ENCODE results near the gene FGD4. TPM values are rescaled to one million over a fixed set of nuclear protein-coding genes. Genes with fewer than 3 reads are reported as not detected.

FGD4 gene
- total RNA-seq, 3 donors from 2014 or later: 50.5 to 57.8 (median 56.3) TPM

DNA sequence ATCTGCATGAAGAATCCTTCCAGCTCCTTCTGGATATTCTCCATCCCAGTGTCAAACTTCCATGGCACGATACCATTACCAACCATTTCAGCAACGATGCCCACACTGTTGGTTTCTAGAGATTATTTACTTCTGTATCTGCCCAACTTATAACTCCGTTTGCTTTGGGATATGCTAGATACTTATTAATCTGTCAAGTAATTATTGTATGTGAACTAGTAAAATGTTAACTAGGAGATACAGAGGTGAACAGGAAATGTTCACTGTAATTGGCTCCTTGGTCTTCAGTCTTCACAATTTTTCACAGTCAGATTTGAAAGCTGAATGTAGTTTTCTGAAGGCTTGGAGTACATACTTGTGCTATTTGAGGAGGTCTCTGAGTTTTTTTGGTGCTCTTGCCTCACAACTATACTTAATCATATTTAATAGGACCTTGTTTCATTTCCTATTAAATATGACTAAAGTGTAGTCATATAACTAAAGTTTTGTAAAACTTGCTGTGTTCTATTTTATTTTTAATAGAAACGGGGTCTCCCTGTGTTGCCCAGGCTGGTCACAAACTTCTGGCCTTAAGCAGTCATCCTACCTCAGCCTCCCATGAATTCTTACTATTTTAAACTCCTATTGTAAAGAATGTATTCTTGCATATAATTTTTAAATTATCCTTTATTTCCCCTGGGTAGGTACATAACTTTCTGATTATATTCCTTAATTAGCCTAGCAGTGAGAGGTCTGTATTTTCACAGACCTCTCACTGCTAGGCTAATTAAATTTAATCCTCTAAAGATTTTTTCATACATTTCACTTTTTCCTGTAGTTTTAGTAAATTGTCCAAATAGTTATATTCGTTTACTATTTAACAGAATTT is 79.7 kb downstream of the FGD4 start:
- no peaks in the 10 kb centered on the region for H3K27me3 ChIP-seq
- DNase-seq (ENCODE audit: low spot score in 2 of 2): no peak
- H3K9me3 ChIP-seq: no peaks in the 10 kb centered on the region
- no peak overlapping the region for H3K27ac ChIP-seq
- TF ChIP-seq, protein P1, sequence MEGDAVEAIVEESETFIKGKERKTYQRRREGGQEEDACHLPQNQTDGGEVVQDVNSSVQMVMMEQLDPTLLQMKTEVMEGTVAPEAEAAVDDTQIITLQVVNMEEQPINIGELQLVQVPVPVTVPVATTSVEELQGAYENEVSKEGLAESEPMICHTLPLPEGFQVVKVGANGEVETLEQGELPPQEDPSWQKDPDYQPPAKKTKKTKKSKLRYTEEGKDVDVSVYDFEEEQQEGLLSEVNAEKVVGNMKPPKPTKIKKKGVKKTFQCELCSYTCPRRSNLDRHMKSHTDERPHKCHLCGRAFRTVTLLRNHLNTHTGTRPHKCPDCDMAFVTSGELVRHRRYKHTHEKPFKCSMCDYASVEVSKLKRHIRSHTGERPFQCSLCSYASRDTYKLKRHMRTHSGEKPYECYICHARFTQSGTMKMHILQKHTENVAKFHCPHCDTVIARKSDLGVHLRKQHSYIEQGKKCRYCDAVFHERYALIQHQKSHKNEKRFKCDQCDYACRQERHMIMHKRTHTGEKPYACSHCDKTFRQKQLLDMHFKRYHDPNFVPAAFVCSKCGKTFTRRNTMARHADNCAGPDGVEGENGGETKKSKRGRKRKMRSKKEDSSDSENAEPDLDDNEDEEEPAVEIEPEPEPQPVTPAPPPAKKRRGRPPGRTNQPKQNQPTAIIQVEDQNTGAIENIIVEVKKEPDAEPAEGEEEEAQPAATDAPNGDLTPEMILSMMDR (IDR thresholded peaks at IDR 0.05): no peak
- no peak for TF ChIP-seq POLR2A (IDR thresholded peaks at IDR 0.05)
- TF ChIP-seq POLR2AphosphoS5 (IDR thresholded peaks at IDR 0.05): no peak
- intact Hi-C loops (cut with DNase I; ENCODE audit: low total_unique reads): loop anchor here (5.0 kb wide), 1 partner anchor 1338 kb away; no protein-coding TSS in a partner anchor
- H3K36me3 ChIP-seq: no peaks in the 10 kb centered on the region
- no peaks in the 10 kb centered on the region for H3K4me1 ChIP-seq
- no peak overlapping the region for H3K4me3 ChIP-seq

- H3K27me3 ChIP-seq: no peaks in the 10 kb centered on the region
- intact Hi-C loops (cut with DNase I; ENCODE audit: low total_unique reads): no loop called here
- no peaks in the 10 kb centered on the region for H3K36me3 ChIP-seq
- no peak overlapping the region for H3K4me3 ChIP-seq
- no peaks in the 10 kb centered on the region for H3K9me3 ChIP-seq
- H3K27ac ChIP-seq: no peak overlapping the region
- H3K4me1 ChIP-seq: no peaks in the 10 kb centered on the region
- DNase-seq (ENCODE audit: low spot score in 2 of 2): no peak
- TF ChIP-seq POLR2AphosphoS5 (IDR thresholded peaks at IDR 0.05) (no peak), POLR2A (IDR thresholded peaks at IDR 0.05) (no peak)
- TF ChIP-seq, protein P1 (IDR thresholded peaks at IDR 0.05): no peak
Observed at GRCh38 chr12:32482226-32482625, 82.9 kb downstream of the FGD4 start.

DNA sequence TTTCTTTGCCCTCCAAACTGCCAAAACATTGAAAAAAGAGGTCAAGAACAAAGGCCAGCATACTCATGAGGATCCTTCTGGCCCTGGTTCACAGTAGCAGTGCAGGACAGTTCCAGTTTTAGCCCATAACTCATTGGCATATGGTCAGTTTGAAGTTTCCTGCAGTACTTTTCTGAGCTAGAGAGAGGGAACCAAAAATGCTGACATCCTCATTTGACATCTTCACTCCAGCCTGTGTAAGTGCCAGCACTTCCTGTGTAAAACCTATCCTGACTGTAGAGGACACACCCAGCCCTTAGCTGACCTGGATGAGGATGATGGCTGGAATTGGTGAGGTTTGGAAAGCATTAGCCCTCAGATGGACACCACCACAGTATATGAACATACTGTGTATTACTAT is 84.1 kb downstream of the FGD4 start:
- no peak overlapping the region for H3K27ac ChIP-seq
- H3K36me3 ChIP-seq: no peaks in the 10 kb centered on the region
- H3K9me3 ChIP-seq: no peaks in the 10 kb centered on the region
- no peaks in the 10 kb centered on the region for H3K4me1 ChIP-seq
- DNase-seq (ENCODE audit: low spot score in 2 of 2): no peak
- H3K4me3 ChIP-seq: no peak overlapping the region
- no peak for TF ChIP-seq POLR2A (IDR thresholded peaks at IDR 0.05)
- TF ChIP-seq POLR2AphosphoS5 (IDR thresholded peaks at IDR 0.05): peak in 1 of 3 donors; percentile 48
- TF ChIP-seq, protein P1 (IDR thresholded peaks at IDR 0.05): no peak
- intact Hi-C loops (cut with DNase I; ENCODE audit: low total_unique reads): no loop called here
- H3K27me3 ChIP-seq: no peaks in the 10 kb centered on the region

GRCh38 chr12:32483993-32484392 is 84.6 kb downstream of the FGD4 start:
- DNase-seq (ENCODE audit: low spot score in 2 of 2): no peak
- intact Hi-C loops (cut with DNase I; ENCODE audit: low total_unique reads): no loop called here
- Histone ChIP-seq H3K27ac (no peak overlapping the region), H3K4me3 (no peak overlapping the region), H3K9me3 (no peaks in the 10 kb centered on the region), H3K36me3 (no peaks in the 10 kb centered on the region), H3K4me1 (no peaks in the 10 kb centered on the region), H3K27me3 (no peaks in the 10 kb centered on the region)
- TF ChIP-seq POLR2AphosphoS5 (IDR thresholded peaks at IDR 0.05) (no peak), POLR2A (IDR thresholded peaks at IDR 0.05) (no peak)
- TF ChIP-seq, protein P1 (IDR thresholded peaks at IDR 0.05): no peak

GRCh38 chr12:32486158-32486557 is 86.8 kb downstream of the FGD4 start:
- no peaks in the 10 kb centered on the region for H3K9me3 ChIP-seq
- H3K27ac ChIP-seq: peak overlapping the region in 1 of 2 donors; percentile 50
- no peaks in the 10 kb centered on the region for H3K27me3 ChIP-seq
- no peaks in the 10 kb centered on the region for H3K36me3 ChIP-seq
- H3K4me1 ChIP-seq: no peaks in the 10 kb centered on the region
- DNase-seq (ENCODE audit: low spot score in 2 of 2): no peak
- TF ChIP-seq POLR2A (IDR thresholded peaks at IDR 0.05) (no peak), POLR2AphosphoS5 (IDR thresholded peaks at IDR 0.05) (no peak)
- TF ChIP-seq, protein P1 (IDR thresholded peaks at IDR 0.05): no peak
- H3K4me3 ChIP-seq: peak overlapping the region in 2 of 3 donors; percentile 16 to 26
- intact Hi-C loops (cut with DNase I; ENCODE audit: low total_unique reads): no loop called here
